ENCODE measurements around the gene FDXR. TPM values are rescaled to one million over a fixed set of nuclear protein-coding genes. Genes with fewer than 3 reads are reported as not detected.

Gene FDXR
- total RNA-seq, 2 donors from 2014 or later, result 44.3 to 79.7 TPM

GRCh38 chr17:74854792-74855191 is 18.0 kb downstream of the FDXR start:
- Mint-ChIP-seq H3K27me3 (ENCODE audit: low read depth) (peaks cover 77% of the 10 kb centered on the region), H3K27ac (no peak overlapping the region), H3K9me3 (no peaks in the 10 kb centered on the region), H3K4me3 (no peak overlapping the region), H3K4me1 (ENCODE audit: low read depth) (peaks cover 9% of the 10 kb centered on the region), H3K36me3 (ENCODE audit: insufficient read depth in 2 of 2) (no peaks in the 10 kb centered on the region)
- ATAC-seq (replicated peaks in 1 of 2) (no peak), DNase-seq (no peak)

GRCh38 chr17:74853669-74854068 is 19.1 kb downstream of the FDXR start:
- peaks cover 9% of the 10 kb centered on the region for H3K4me1 Mint-ChIP-seq (ENCODE audit: low read depth)
- no peak for DNase-seq
- H3K27ac Mint-ChIP-seq, result no peak overlapping the region
- H3K4me3 Mint-ChIP-seq, result peak overlapping the region in 1 of 2 donors; percentile 78
- no peaks in the 10 kb centered on the region for H3K9me3 Mint-ChIP-seq
- no peak for ATAC-seq (replicated peaks in 1 of 2)
- peaks cover 70% of the 10 kb centered on the region for H3K27me3 Mint-ChIP-seq (ENCODE audit: low read depth)
- no peaks in the 10 kb centered on the region for H3K36me3 Mint-ChIP-seq (ENCODE audit: insufficient read depth in 2 of 2)

GRCh38 chr17:74853048-74853397 is 19.8 kb downstream of the FDXR start:
- peaks cover 63% of the 10 kb centered on the region for H3K27me3 Mint-ChIP-seq (ENCODE audit: low read depth)
- H3K9me3 Mint-ChIP-seq, result no peaks in the 10 kb centered on the region
- H3K4me1 Mint-ChIP-seq (ENCODE audit: low read depth), result peaks cover 9% of the 10 kb centered on the region
- ATAC-seq (replicated peaks in 1 of 2), result peak in 1 of 2 donors; percentile 6
- H3K27ac Mint-ChIP-seq, result no peak overlapping the region
- H3K4me3 Mint-ChIP-seq, result peak overlapping the region; percentile 78 to 88
- no peaks in the 10 kb centered on the region for H3K36me3 Mint-ChIP-seq (ENCODE audit: insufficient read depth in 2 of 2)
- DNase-seq, result no peak

GRCh38 chr17:74852237-74853047 is 20.4 kb downstream of the FDXR start:
- ATAC-seq (replicated peaks in 1 of 2), result peak; percentile 74 to 89
- H3K4me1 Mint-ChIP-seq (ENCODE audit: low read depth), result peaks cover 9% of the 10 kb centered on the region
- peaks cover 57% of the 10 kb centered on the region for H3K27me3 Mint-ChIP-seq (ENCODE audit: low read depth)
- H3K27ac Mint-ChIP-seq, result no peak overlapping the region
- DNase-seq, result peak; percentile 61 to 74
- no peaks in the 10 kb centered on the region for H3K9me3 Mint-ChIP-seq
- no peaks in the 10 kb centered on the region for H3K36me3 Mint-ChIP-seq (ENCODE audit: insufficient read depth in 2 of 2)
- peak overlapping the region; percentile 78 to 88 for H3K4me3 Mint-ChIP-seq

GRCh38 chr17:74851612-74852236 is 21.1 kb downstream of the FDXR start:
- H3K27me3 Mint-ChIP-seq (ENCODE audit: low read depth), result peaks cover 50% of the 10 kb centered on the region
- H3K27ac Mint-ChIP-seq, result no peak overlapping the region
- H3K36me3 Mint-ChIP-seq (ENCODE audit: insufficient read depth in 2 of 2), result no peaks in the 10 kb centered on the region
- no peaks in the 10 kb centered on the region for H3K9me3 Mint-ChIP-seq
- H3K4me1 Mint-ChIP-seq (ENCODE audit: low read depth), result peaks cover 9% of the 10 kb centered on the region
- ATAC-seq (replicated peaks in 1 of 2) (no peak), DNase-seq (no peak)
- no peak overlapping the region for H3K4me3 Mint-ChIP-seq

GRCh38 chr17:74850914-74851313 is 21.9 kb downstream of the FDXR start:
- Mint-ChIP-seq H3K36me3 (ENCODE audit: insufficient read depth in 2 of 2) (no peaks in the 10 kb centered on the region), H3K4me3 (no peak overlapping the region), H3K4me1 (ENCODE audit: low read depth) (peaks cover 9% of the 10 kb centered on the region), H3K27me3 (ENCODE audit: low read depth) (peaks cover 42% of the 10 kb centered on the region), H3K27ac (no peak overlapping the region), H3K9me3 (no peaks in the 10 kb centered on the region)
- DNase-seq (no peak), ATAC-seq (replicated peaks in 1 of 2) (no peak)

- peaks cover 9% of the 10 kb centered on the region for H3K4me1 Mint-ChIP-seq (ENCODE audit: low read depth)
- no peaks in the 10 kb centered on the region for H3K9me3 Mint-ChIP-seq
- ATAC-seq (replicated peaks in 1 of 2), result no peak
- no peak overlapping the region for H3K4me3 Mint-ChIP-seq
- DNase-seq, result no peak
- H3K36me3 Mint-ChIP-seq (ENCODE audit: insufficient read depth in 2 of 2), result no peaks in the 10 kb centered on the region
- no peak overlapping the region for H3K27ac Mint-ChIP-seq
- H3K27me3 Mint-ChIP-seq (ENCODE audit: low read depth), result peaks cover 37% of the 10 kb centered on the region
These were observed 22.5 kb downstream of the FDXR start for GRCh38 chr17:74850310-74850709.

GRCh38 chr17:74848656-74849399 is 24.0 kb downstream of the FDXR start:
- Mint-ChIP-seq H3K27ac (no peak overlapping the region), H3K4me1 (ENCODE audit: low read depth) (peaks cover 9% of the 10 kb centered on the region), H3K9me3 (no peaks in the 10 kb centered on the region), H3K27me3 (ENCODE audit: low read depth) (peaks cover 28% of the 10 kb centered on the region), H3K36me3 (ENCODE audit: insufficient read depth in 2 of 2) (no peaks in the 10 kb centered on the region), H3K4me3 (no peak overlapping the region)
- ATAC-seq (replicated peaks in 1 of 2) (no peak), DNase-seq (no peak)

GRCh38 chr17:74846621-74847020 is 26.2 kb downstream of the FDXR start:
- Mint-ChIP-seq H3K9me3 (no peaks in the 10 kb centered on the region), H3K27ac (no peak overlapping the region), H3K27me3 (ENCODE audit: low read depth) (peaks cover 20% of the 10 kb centered on the region), H3K4me3 (no peak overlapping the region), H3K36me3 (ENCODE audit: insufficient read depth in 2 of 2) (no peaks in the 10 kb centered on the region), H3K4me1 (ENCODE audit: low read depth) (peaks cover under 1% of the 10 kb centered on the region)
- no peak for DNase-seq
- ATAC-seq (replicated peaks in 1 of 2), result no peak

- no peaks in the 10 kb centered on the region for H3K36me3 Mint-ChIP-seq (ENCODE audit: insufficient read depth in 2 of 2)
- DNase-seq (no peak), ATAC-seq (replicated peaks in 1 of 2) (no peak)
- H3K9me3 Mint-ChIP-seq, result no peaks in the 10 kb centered on the region
- no peak overlapping the region for H3K27ac Mint-ChIP-seq
- peaks cover 22% of the 10 kb centered on the region for H3K4me1 Mint-ChIP-seq (ENCODE audit: low read depth)
- H3K27me3 Mint-ChIP-seq (ENCODE audit: low read depth), result peaks cover 17% of the 10 kb centered on the region
- no peak overlapping the region for H3K4me3 Mint-ChIP-seq
These were observed 29.5 kb downstream of the FDXR start for GRCh38 chr17:74843352-74843627.

- Mint-ChIP-seq H3K4me1 (ENCODE audit: low read depth) (peaks cover 22% of the 10 kb centered on the region), H3K27ac (no peak overlapping the region), H3K27me3 (ENCODE audit: low read depth) (peaks cover 17% of the 10 kb centered on the region), H3K4me3 (no peak overlapping the region), H3K36me3 (ENCODE audit: insufficient read depth in 2 of 2) (no peaks in the 10 kb centered on the region), H3K9me3 (no peaks in the 10 kb centered on the region)
- peak; percentile 62 to 73 for ATAC-seq (replicated peaks in 1 of 2)
- peak; percentile 48 to 52 for DNase-seq
These were observed 30.0 kb downstream of the FDXR start for GRCh38 chr17:74842599-74843351.

GRCh38 chr17:74842146-74842598 is 30.6 kb downstream of the FDXR start:
- Mint-ChIP-seq H3K4me3 (peak overlapping the region; percentile 32), H3K27ac (no peak overlapping the region), H3K4me1 (ENCODE audit: low read depth) (peaks cover 22% of the 10 kb centered on the region), H3K9me3 (no peaks in the 10 kb centered on the region), H3K27me3 (ENCODE audit: low read depth) (peaks cover 17% of the 10 kb centered on the region), H3K36me3 (ENCODE audit: insufficient read depth in 2 of 2) (no peaks in the 10 kb centered on the region)
- no peak for DNase-seq
- no peak for ATAC-seq (replicated peaks in 1 of 2)
